Muscle of leg (tissue), 11 donors: ENCODE results near the gene ZNF213. TPM values are rescaled to one million over a fixed set of nuclear protein-coding genes. Genes with fewer than 3 reads are reported as not detected.

Source experiments
- DNase-seq: peaks from one replicate; pipeline ENCODE4 v3.0.0; 2013
- H3K27ac ChIP-seq: one replicate; pipeline ENCODE4 v1.5.1; 2013; ENCODE audit warnings: mild to moderate bottlenecking, low read length, control low read depth
- H3K27me3 ChIP-seq: one replicate; pipeline ENCODE4 v1.6.1; 2013; ENCODE audit warnings: low read length; ENCODE audit not compliant: control insufficient read depth, insufficient read depth
- H3K36me3 ChIP-seq: one replicate; pipeline ENCODE4 v1.6.1; 2013; ENCODE audit warnings: low read length; ENCODE audit not compliant: control insufficient read depth, insufficient read depth
- H3K4me1 ChIP-seq: one replicate; pipeline ENCODE4 v1.6.1; 2013; ENCODE audit warnings: low read length; ENCODE audit not compliant: control insufficient read depth, insufficient read depth
- H3K4me3 ChIP-seq: one replicate; pipeline ENCODE4 v1.5.1; 2013; ENCODE audit warnings: low read length, control low read depth
- H3K9me3 ChIP-seq: replicated peaks from 2 replicates; pipeline ENCODE4 v1.6.1; 2013; ENCODE audit warnings: low read depth, low read length; ENCODE audit not compliant: control insufficient read depth
- WGBS: methylation state at CpG from one replicate; pipeline ENCODE4 v1.1.5; 2013; ENCODE audit warnings: missing lambda C conversion rate; ENCODE audit not compliant: insufficient coverage; 5-methylcytosine and 5-hydroxymethylcytosine counted together
- polyA plus RNA-seq, 8 donors: library from polyadenylated mRNA; unstranded; fragments of 120-200 nt; gene quantifications; one replicate each; pipeline versions ENCODE4 v1.2.1 to v1.2.3, GENCODE V29; 2013; ENCODE audit warnings: inconsistent platforms in 1 of 8, low replicate concordance in 1 of 8; ENCODE audit not compliant: insufficient read length in 8 of 8, insufficient read depth in 1 of 8
- total RNA-seq: library from RNA; stranded (reverse); fragments of 120-200 nt; gene quantifications from one replicate; pipeline ENCODE4 v1.2.4, GENCODE V29; 2013

Gene ZNF213
- total and polyA plus RNA-seq, 9 donors, result 3.1 to 14.0 (median 11.4) TPM

GRCh38 chr16:3101018-3101840 lies 33.6 kb upstream of the ZNF213 start:
- Histone ChIP-seq H3K36me3 (no peaks in the 10 kb centered on the region), H3K27me3 (peaks cover 42% of the 10 kb centered on the region), H3K4me3 (no peak overlapping the region), H3K27ac (peak overlapping the region; percentile 62), H3K4me1 (peaks cover 36% of the 10 kb centered on the region), H3K9me3 (no peaks in the 10 kb centered on the region)
- WGBS, result 69% methylated on average over 17 of the region's 29 CpGs
- peak; percentile 37 for DNase-seq

DNA sequence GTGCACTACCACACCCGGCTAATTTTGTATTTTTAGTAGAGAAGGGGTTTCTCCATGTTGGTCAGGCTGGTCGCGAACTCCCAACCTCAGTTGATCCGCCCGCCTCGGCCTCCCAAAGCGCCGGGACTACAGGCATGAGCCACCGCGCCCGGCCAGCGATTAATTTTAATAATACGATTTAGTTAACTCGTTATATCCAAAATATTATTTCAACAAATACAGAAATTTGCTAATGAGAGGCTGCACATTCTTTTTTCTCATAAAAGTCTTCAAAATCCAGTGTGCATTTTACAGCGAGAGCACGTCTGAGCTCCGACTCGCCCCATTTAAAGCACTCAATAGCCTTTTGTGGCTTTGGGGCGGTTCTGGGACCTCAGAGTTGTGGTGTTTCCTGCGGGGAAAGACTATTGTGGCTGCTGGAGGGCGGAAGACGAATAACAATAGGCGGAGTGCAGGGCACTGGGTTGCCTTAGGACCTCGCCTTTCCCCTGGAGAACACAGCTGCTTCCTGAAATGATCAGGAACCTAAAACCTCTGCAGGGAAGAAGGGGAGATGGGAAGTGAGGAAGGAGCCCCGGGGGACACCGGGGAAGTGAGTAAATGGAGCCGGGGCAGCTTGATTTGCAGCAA lies 32.9 kb upstream of the ZNF213 start:
- Histone ChIP-seq H3K4me1 (peaks cover 40% of the 10 kb centered on the region), H3K4me3 (no peak overlapping the region), H3K27me3 (peaks cover 40% of the 10 kb centered on the region), H3K27ac (peak overlapping the region; percentile 85), H3K9me3 (no peaks in the 10 kb centered on the region), H3K36me3 (no peaks in the 10 kb centered on the region)
- 36% methylated on average over 16 of the region's 27 CpGs for WGBS
- DNase-seq, result peak; percentile 77

DNA sequence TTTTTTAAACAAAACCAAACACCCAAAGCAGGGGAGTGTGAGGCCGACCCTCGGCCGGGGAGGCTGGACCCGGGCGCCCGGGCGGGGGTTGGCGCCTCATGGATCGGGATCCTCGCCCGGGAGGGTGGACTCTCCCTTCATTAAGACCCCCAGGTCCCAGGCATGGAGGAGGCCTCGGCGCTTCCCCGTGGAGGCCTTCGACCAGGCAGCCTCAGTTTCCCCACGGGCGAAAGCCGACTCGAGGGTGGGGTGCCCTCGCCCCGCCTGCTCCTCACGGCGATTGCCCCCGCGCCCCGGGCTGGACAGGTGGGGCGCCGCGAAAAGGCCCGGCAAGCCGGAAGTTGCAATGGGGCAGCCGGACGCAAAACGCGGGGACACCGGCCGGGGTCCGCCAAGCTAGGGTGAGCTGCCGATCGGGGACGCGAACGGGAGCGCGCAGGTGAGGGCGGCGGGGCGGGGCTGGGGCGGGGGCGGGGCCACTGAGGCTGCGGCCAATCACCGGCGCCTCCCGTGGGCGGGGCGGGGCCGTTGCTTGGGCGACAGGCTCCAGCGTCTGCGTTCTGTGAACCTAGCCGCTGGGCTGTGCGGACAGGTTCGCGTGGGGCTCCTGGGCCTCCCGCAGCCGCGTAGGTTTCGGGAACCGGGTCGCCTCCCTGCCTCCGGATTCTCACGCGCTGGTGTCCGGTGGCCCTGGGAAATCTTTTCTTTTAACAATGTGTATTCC lies 28.5 kb upstream of the ZNF213 start:
- H3K9me3 ChIP-seq, result no peaks in the 10 kb centered on the region
- peak overlapping the region; percentile 50 for H3K4me3 ChIP-seq
- H3K4me1 ChIP-seq, result peaks cover 20% of the 10 kb centered on the region
- WGBS, result under 1% methylated on average over 68 of the region's 74 CpGs
- H3K36me3 ChIP-seq, result no peaks in the 10 kb centered on the region
- peaks cover 6% of the 10 kb centered on the region for H3K27me3 ChIP-seq
- peak; percentile 95 for DNase-seq
- H3K27ac ChIP-seq, result peak overlapping the region; percentile 86

GRCh38 chr16:3112058-3112880 lies 22.6 kb upstream of the ZNF213 start, which contains the start of gene ZNF205:
ZNF205 (plus strand) TSS chr16:3112586; CDS start chr16:3113431, 845 bp downstream.
- 12% methylated on average over 13 of the region's 23 CpGs for WGBS
- H3K27me3 ChIP-seq, result no peaks in the 10 kb centered on the region
- no peaks in the 10 kb centered on the region for H3K9me3 ChIP-seq
- peak; percentile 89 for DNase-seq
- H3K4me3 ChIP-seq, result peak within 1 kb of the TSS; percentile 71
- H3K27ac ChIP-seq, result peak within 1 kb of the TSS; percentile 82
- peaks cover 29% of the 10 kb centered on the region for H3K4me1 ChIP-seq
- peaks cover 32% of the 10 kb centered on the region for H3K36me3 ChIP-seq

GRCh38 chr16:3112881-3113574 lies 21.8 kb upstream of the ZNF213 start:
- Histone ChIP-seq H3K4me1 (peaks cover 28% of the 10 kb centered on the region), H3K27me3 (no peaks in the 10 kb centered on the region), H3K4me3 (peak overlapping the region; percentile 71), H3K9me3 (no peaks in the 10 kb centered on the region), H3K36me3 (peaks cover 39% of the 10 kb centered on the region), H3K27ac (peak overlapping the region; percentile 82)
- WGBS, result 10% methylated on average over 19 of the region's 19 CpGs
- peak; percentile 81 for DNase-seq

DNA sequence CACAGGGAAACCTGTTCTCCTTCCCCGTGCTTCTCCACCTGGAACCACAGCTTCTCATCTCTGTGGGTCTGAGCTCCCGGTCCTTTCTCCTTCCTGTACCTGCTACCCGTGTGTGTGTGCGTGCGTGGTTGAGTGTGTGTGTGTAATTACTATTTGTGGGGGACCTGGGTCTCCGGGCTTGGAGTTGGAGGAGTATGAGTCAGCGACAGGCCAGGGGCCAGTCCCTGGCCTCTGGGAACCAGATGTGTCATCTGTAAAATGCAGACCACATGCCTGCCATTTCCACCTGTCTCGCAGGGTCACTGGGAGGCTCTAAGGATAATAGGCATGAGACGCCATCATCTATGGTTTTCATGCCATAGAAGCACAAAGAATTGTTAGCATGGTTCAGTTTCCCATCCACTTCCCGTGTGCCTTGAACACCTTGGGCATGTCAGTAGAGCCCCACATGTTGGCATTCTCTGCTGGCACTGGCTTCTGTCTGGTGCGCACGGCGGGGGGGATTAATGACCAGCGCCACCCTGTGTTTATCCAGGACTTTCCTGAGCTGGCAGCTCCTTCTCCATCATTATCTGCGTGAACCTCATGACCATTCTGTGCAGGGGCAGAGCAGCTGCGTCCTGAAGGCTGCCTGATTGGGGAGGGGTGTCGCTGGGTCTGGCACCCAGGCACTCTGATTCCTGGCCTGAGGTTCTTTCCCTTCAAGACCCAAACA lies 20.9 kb upstream of the ZNF213 start:
- Histone ChIP-seq H3K36me3 (peaks cover 48% of the 10 kb centered on the region), H3K27me3 (no peaks in the 10 kb centered on the region), H3K9me3 (no peaks in the 10 kb centered on the region), H3K4me3 (peak overlapping the region; percentile 71), H3K27ac (peak overlapping the region; percentile 82), H3K4me1 (peaks cover 28% of the 10 kb centered on the region)
- no peak for DNase-seq
- 55% methylated on average over 8 of the region's 17 CpGs for WGBS

GRCh38 chr16:3115003-3115402 lies 19.8 kb upstream of the ZNF213 start:
- WGBS, result 90% methylated on average over 11 of the region's 12 CpGs
- no peak for DNase-seq
- no peak overlapping the region for H3K27ac ChIP-seq
- no peaks in the 10 kb centered on the region for H3K9me3 ChIP-seq
- peaks cover 59% of the 10 kb centered on the region for H3K36me3 ChIP-seq
- H3K4me1 ChIP-seq, result peaks cover 28% of the 10 kb centered on the region
- H3K4me3 ChIP-seq, result no peak overlapping the region
- H3K27me3 ChIP-seq, result no peaks in the 10 kb centered on the region

DNA sequence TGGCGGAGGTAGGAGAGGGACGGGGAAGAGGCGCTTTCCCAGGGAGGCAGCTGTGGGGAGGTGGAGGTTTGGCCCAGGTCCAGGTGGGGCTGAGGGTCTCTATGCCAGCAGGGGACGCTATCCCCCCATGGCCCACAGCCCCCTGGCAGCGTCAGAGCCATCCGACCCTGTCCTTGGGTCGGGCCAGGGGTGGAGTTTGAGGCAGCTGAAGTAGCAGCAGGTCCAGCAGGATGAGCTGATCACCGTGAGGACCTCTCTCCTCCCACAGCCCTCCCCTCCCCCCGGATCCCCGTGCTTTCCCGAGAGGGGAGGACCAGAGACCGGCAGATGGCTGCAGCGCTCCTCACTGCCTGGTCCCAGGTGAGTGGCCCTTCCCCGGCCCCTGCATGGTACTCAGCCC lies 19.3 kb upstream of the ZNF213 start:
- peaks cover 28% of the 10 kb centered on the region for H3K4me1 ChIP-seq
- H3K27ac ChIP-seq, result no peak overlapping the region
- H3K9me3 ChIP-seq, result no peaks in the 10 kb centered on the region
- DNase-seq, result no peak
- no peak overlapping the region for H3K4me3 ChIP-seq
- H3K36me3 ChIP-seq, result peaks cover 64% of the 10 kb centered on the region
- WGBS, result 77% methylated on average over 10 of the region's 14 CpGs
- no peaks in the 10 kb centered on the region for H3K27me3 ChIP-seq
